ENCODE measurements around the gene COL4A2. TPM values are rescaled to one million over a fixed set of nuclear protein-coding genes. Genes with fewer than 3 reads are reported as not detected.
"Not testable (repeated sequence)": the region's sequence is repeated elsewhere in the genome, so short reads cannot be mapped to it uniquely, and the experiment has no call there.

COL4A2 gene
- total RNA-seq, 1 donor from 2014 or later = 1,556 TPM

- no peak for TF ChIP-seq CTCF (IDR thresholded peaks at IDR 0.05; ENCODE audit: unreplicated experiment)
- Mint-ChIP-seq H3K27ac (ENCODE audit: unreplicated experiment) (peak overlapping the region; percentile 88), H3K36me3 (ENCODE audit: low read depth, unreplicated experiment) (peaks cover 75% of the 10 kb centered on the region), H3K9me3 (ENCODE audit: unreplicated experiment) (no peaks in the 10 kb centered on the region), H3K4me1 (ENCODE audit: unreplicated experiment) (peaks cover 82% of the 10 kb centered on the region), H3K4me3 (ENCODE audit: unreplicated experiment) (no peak overlapping the region), H3K27me3 (ENCODE audit: unreplicated experiment) (peaks cover 31% of the 10 kb centered on the region)
- no peak for DNase-seq (ENCODE audit: low spot score)
Observed at GRCh38 chr13:110392510-110393240, 85.6 kb downstream of the COL4A2 start.

GRCh38 chr13:110393761-110394160 is 86.7 kb downstream of the COL4A2 start:
- no peak for DNase-seq (ENCODE audit: low spot score)
- peaks cover 29% of the 10 kb centered on the region for H3K27me3 Mint-ChIP-seq (ENCODE audit: unreplicated experiment)
- H3K36me3 Mint-ChIP-seq (ENCODE audit: low read depth, unreplicated experiment) = peaks cover 66% of the 10 kb centered on the region
- no peak for TF ChIP-seq CTCF (IDR thresholded peaks at IDR 0.05; ENCODE audit: unreplicated experiment)
- H3K9me3 Mint-ChIP-seq (ENCODE audit: unreplicated experiment) = no peaks in the 10 kb centered on the region
- no peak overlapping the region for H3K27ac Mint-ChIP-seq (ENCODE audit: unreplicated experiment)
- H3K4me1 Mint-ChIP-seq (ENCODE audit: unreplicated experiment) = peaks cover 79% of the 10 kb centered on the region
- H3K4me3 Mint-ChIP-seq (ENCODE audit: unreplicated experiment) = no peak overlapping the region

GRCh38 chr13:110394371-110394841 is 87.3 kb downstream of the COL4A2 start:
- Mint-ChIP-seq H3K4me3 (ENCODE audit: unreplicated experiment) (peak overlapping the region; percentile 33), H3K4me1 (ENCODE audit: unreplicated experiment) (peaks cover 76% of the 10 kb centered on the region), H3K27ac (ENCODE audit: unreplicated experiment) (no peak overlapping the region), H3K27me3 (ENCODE audit: unreplicated experiment) (peaks cover 24% of the 10 kb centered on the region), H3K9me3 (ENCODE audit: unreplicated experiment) (no peaks in the 10 kb centered on the region), H3K36me3 (ENCODE audit: low read depth, unreplicated experiment) (peaks cover 59% of the 10 kb centered on the region)
- no peak for TF ChIP-seq CTCF (IDR thresholded peaks at IDR 0.05; ENCODE audit: unreplicated experiment)
- no peak for DNase-seq (ENCODE audit: low spot score)

- not testable (repeated sequence) for DNase-seq (ENCODE audit: low spot score); H3K9me3 Mint-ChIP-seq (ENCODE audit: unreplicated experiment)
- Mint-ChIP-seq H3K27me3 (ENCODE audit: unreplicated experiment) (peaks cover 20% of the 10 kb centered on the region), H3K4me3 (ENCODE audit: unreplicated experiment) (peak overlapping the region; percentile 66), H3K4me1 (ENCODE audit: unreplicated experiment) (peaks cover 81% of the 10 kb centered on the region), H3K36me3 (ENCODE audit: low read depth, unreplicated experiment) (peaks cover 49% of the 10 kb centered on the region), H3K27ac (ENCODE audit: unreplicated experiment) (peak overlapping the region; percentile 48)
Observed at GRCh38 chr13:110395616-110396015, 88.5 kb downstream of the COL4A2 start.

GRCh38 chr13:110396476-110396875 is 89.4 kb downstream of the COL4A2 start:
- Mint-ChIP-seq H3K4me1 (ENCODE audit: unreplicated experiment) (peaks cover 76% of the 10 kb centered on the region), H3K27ac (ENCODE audit: unreplicated experiment) (no peak overlapping the region), H3K9me3 (ENCODE audit: unreplicated experiment) (no peaks in the 10 kb centered on the region), H3K4me3 (ENCODE audit: unreplicated experiment) (no peak overlapping the region), H3K27me3 (ENCODE audit: unreplicated experiment) (peaks cover 22% of the 10 kb centered on the region), H3K36me3 (ENCODE audit: low read depth, unreplicated experiment) (peaks cover 41% of the 10 kb centered on the region)
- no peak for DNase-seq (ENCODE audit: low spot score)
- no peak for TF ChIP-seq CTCF (IDR thresholded peaks at IDR 0.05; ENCODE audit: unreplicated experiment)
